Gastroesophageal sphincter (tissue), 4 donors: Measurements from ENCODE around the gene ASAP2. TPM values are rescaled to one million over a fixed set of nuclear protein-coding genes. Genes with fewer than 3 reads are reported as not detected.
A peak's percentile ranks its signal among the peaks of the same experiment; 100 is the strongest.

Source experiments
- ATAC-seq: fragments of 150-250 bp; one replicate; pipeline ENCODE4 v1.9.1; 2016; ENCODE audit warnings: mild to moderate bottlenecking, moderate library complexity
- H3K27ac ChIP-seq, 4 donors: fragments of 200-600 bp; sonication (generic) in 3 of 4; 1 replicate in 3 of 4; 2 replicates in 1 of 4; pipeline ENCODE4 v1.5.1; 2016 to 2019
- H3K27me3 ChIP-seq: fragments of 200-600 bp; sonication (generic); one replicate; pipeline ENCODE4 v1.5.1; 2019
- H3K36me3 ChIP-seq, 2 donors: fragments of 200-600 bp; sonication (generic); one replicate each; pipeline ENCODE4 v1.5.1; 2019; ENCODE audit warnings: control low read depth in 1 of 2
- H3K4me1 ChIP-seq, 3 donors: fragments of 200-600 bp; sonication (generic); 1 replicate in 2 of 3; 2 replicates in 1 of 3; pipeline ENCODE4 v1.5.1; 2016 to 2019; ENCODE audit warnings: control low read depth in 2 of 3
- H3K4me3 ChIP-seq, 2 donors: fragments of 200-600 bp; sonication (generic); one replicate each; pipeline ENCODE4 v1.5.1; 2019; ENCODE audit warnings: mild to moderate bottlenecking in 1 of 2, moderate library complexity in 1 of 2
- H3K9me3 ChIP-seq, 3 donors: fragments of 200-600 bp; sonication (generic); one replicate each; pipeline ENCODE4 v1.5.1; 2017 to 2019; ENCODE audit warnings: control low read depth in 2 of 3
- EP300 ChIP-seq: sonication (generic); formaldehyde crosslinking; IDR thresholded peaks from one replicate; pipeline ENCODE4 v1.6.1; 2017; ENCODE audit warnings: antibody characterized with exemption, mild to moderate bottlenecking
- POLR2A ChIP-seq, 2 donors: fragments of 450-650 bp; IDR thresholded peaks; one replicate each; pipeline ENCODE4 v1.6.1; 2017; ENCODE audit warnings: antibody characterized with exemption in 2 of 2, mild to moderate bottlenecking in 2 of 2, moderate library complexity in 1 of 2
- POLR2AphosphoS5 ChIP-seq: sonication (generic); formaldehyde crosslinking; IDR thresholded peaks from one replicate; pipeline ENCODE4 v1.6.1; 2017; ENCODE audit warnings: antibody characterized with exemption
- WGBS, 2 donors: methylation state at CpG; one replicate each; pipeline ENCODE4 v1.1.5; 2018; ENCODE audit warnings: low coverage in 1 of 2; 5-methylcytosine and 5-hydroxymethylcytosine counted together
- total RNA-seq, 4 donors: library from RNA; depleted of rRNA; stranded (reverse); fragments of >200 nt; gene quantifications; one replicate each; pipeline ENCODE4 v1.1.0, GENCODE V29; 2016
- TF ChIP-seq, protein P1 (sequence below), 4 experiments: fragments of 200-600 bp in 2 of 4; fragments of 450-650 bp in 2 of 4; sonication (generic) in 1 of 4; IDR thresholded peaks; one replicate each; pipeline ENCODE4 v1.5.1; 2017 to 2019; ENCODE audit warnings: antibody characterized with exemption in 4 of 4, mild to moderate bottlenecking in 2 of 4, moderate library complexity in 2 of 4

The ASAP2 gene
- total RNA-seq, 4 donors from 2014 or later: 18.3 to 31.4 (median 26.2) TPM

DNA sequence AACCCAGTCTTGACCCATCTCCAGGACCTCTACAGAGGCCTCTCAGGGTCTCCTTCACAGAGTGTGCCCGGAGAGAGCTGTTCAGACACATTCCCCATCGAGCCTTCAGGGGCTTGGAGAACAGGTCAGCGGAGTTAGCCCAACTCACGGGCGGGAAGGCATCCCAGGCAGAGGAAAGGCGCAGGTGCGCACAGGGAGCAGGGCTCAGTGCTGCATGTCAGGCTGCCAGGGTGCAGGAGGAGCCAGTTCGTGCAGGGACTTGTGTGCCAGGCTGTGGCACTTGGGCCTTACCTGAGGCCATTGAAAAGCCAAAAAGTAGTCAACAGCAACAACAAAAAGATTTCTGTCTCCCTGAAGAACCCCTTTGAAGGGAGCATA lies 112.7 kb downstream of the ASAP2 start:
- H3K4me3 ChIP-seq: no peak overlapping the region
- no peak for ATAC-seq
- peaks cover 0 to 19% of the 10 kb centered on the region in 2 donors for H3K36me3 ChIP-seq
- WGBS, 2 donors: 100% methylated on average over 1 of the region's 8 CpGs; no CpG with 5 or more reads in 1 of the 2 donors
- H3K27me3 ChIP-seq: no peaks in the 10 kb centered on the region
- no peak for TF ChIP-seq POLR2A (IDR thresholded peaks at IDR 0.05)
- TF ChIP-seq EP300: no peak
- TF ChIP-seq, protein P1, sequence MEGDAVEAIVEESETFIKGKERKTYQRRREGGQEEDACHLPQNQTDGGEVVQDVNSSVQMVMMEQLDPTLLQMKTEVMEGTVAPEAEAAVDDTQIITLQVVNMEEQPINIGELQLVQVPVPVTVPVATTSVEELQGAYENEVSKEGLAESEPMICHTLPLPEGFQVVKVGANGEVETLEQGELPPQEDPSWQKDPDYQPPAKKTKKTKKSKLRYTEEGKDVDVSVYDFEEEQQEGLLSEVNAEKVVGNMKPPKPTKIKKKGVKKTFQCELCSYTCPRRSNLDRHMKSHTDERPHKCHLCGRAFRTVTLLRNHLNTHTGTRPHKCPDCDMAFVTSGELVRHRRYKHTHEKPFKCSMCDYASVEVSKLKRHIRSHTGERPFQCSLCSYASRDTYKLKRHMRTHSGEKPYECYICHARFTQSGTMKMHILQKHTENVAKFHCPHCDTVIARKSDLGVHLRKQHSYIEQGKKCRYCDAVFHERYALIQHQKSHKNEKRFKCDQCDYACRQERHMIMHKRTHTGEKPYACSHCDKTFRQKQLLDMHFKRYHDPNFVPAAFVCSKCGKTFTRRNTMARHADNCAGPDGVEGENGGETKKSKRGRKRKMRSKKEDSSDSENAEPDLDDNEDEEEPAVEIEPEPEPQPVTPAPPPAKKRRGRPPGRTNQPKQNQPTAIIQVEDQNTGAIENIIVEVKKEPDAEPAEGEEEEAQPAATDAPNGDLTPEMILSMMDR (IDR thresholded peaks at IDR 0.05): no peak
- TF ChIP-seq POLR2AphosphoS5: no peak
- H3K9me3 ChIP-seq: no peaks in the 10 kb centered on the region
- peaks cover 0 to 44% (median 11%) of the 10 kb centered on the region in 3 donors for H3K4me1 ChIP-seq
- H3K27ac ChIP-seq: peak overlapping the region in 3 of 4 donors; percentile 44 to 71 (median 69)

DNA sequence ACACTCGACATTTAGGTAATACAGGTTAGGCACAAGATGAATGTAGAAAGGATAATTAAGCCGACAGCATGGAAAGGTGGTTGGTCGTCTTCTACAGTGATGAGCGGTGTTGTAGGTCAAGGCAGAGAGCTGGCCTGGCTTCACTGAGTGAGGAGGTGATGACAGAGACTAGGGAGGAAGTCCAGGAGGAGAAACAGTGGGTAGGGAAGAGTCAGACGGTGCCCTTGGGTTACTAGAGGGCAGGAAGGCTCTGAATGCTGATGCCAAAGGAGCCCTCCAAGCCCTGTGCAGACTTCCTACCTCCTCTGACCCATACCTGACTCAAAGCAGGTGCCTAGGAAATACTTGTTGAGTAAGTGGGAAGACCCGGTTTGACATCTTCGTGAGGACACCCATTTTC lies 116.0 kb downstream of the ASAP2 start:
- H3K27me3 ChIP-seq: no peaks in the 10 kb centered on the region
- TF ChIP-seq, protein P1 (IDR thresholded peaks at IDR 0.05): no peak
- TF ChIP-seq POLR2AphosphoS5 (no peak), POLR2A (IDR thresholded peaks at IDR 0.05) (no peak), EP300 (no peak)
- H3K4me1 ChIP-seq: peaks cover 0 to 38% (median 11%) of the 10 kb centered on the region in 3 donors
- no peak for ATAC-seq
- H3K36me3 ChIP-seq: peaks cover 0 to 22% of the 10 kb centered on the region in 2 donors
- WGBS, 2 donors: 87% methylated on average over 7 of the region's 7 CpGs; no CpG with 5 or more reads in 1 of the 2 donors
- no peak overlapping the region for H3K4me3 ChIP-seq
- H3K27ac ChIP-seq: no peak overlapping the region
- H3K9me3 ChIP-seq: no peaks in the 10 kb centered on the region

DNA sequence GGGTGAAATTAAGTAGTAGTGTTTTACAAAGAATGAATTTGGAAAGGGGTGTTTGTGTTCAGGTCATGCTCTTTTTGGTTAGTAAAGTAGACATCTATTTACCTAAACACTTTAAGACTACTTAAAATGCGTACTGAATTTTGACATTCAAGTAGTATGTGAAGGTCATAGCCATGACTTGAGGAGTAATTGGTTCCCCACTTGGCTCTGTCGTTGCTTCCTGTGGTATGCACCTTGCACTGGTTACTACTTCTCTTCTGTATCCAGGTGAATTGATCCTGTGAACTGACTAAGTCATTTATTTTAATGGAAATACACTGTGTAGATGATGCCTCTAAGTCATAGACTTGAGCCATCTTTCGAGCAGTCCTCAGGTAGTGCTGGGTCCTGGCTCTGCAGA lies 118.8 kb downstream of the ASAP2 start:
- no peak for ATAC-seq
- WGBS, 2 donors: 79 to 90% methylated on average over 2 to 3 of the region's 3 CpGs

DNA sequence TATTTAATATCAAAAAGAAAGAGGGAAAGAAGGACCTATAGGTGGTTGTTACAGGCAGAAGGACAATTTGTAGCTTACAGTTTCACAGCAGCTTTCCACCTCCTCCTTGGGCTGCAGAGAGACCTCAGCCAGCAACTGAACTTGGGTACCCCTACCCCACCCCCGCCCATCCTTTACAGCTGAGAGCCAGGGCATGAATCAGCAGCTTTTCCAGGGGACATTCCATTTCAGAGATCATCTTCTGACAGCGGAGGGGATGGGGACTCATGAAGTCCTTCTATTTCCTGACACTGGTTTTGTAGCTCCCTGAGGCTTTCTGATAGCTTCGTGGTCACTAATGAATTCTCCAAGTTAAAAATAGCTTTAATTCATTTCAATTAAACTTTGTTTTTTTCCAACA lies 120.4 kb downstream of the ASAP2 start:
- TF ChIP-seq, protein P1 (IDR thresholded peaks at IDR 0.05): no peak
- TF ChIP-seq POLR2A (IDR thresholded peaks at IDR 0.05) (no peak), EP300 (no peak), POLR2AphosphoS5 (no peak)
- H3K27me3 ChIP-seq: no peaks in the 10 kb centered on the region

More for the DNA sequence above, 118.8 kb downstream of the ASAP2 start:
- Histone ChIP-seq H3K9me3 (no peaks in the 10 kb centered on the region), H3K27ac (no peak overlapping the region), H3K27me3 (no peaks in the 10 kb centered on the region), H3K4me3 (no peak overlapping the region), H3K36me3 (peaks cover 0 to 36% of the 10 kb centered on the region in 2 donors), H3K4me1 (peaks cover 0 to 16% (median 0%) of the 10 kb centered on the region in 3 donors)
- TF ChIP-seq EP300: no peak

GRCh38 chr2:9327873-9328352 lies 121.3 kb downstream of the ASAP2 start:
- WGBS, 2 donors: 63 to 81% methylated on average over 4 to 5 of the region's 5 CpGs
- no peaks in the 10 kb centered on the region for H3K27me3 ChIP-seq
- H3K36me3 ChIP-seq: peaks cover 0 to 32% of the 10 kb centered on the region in 2 donors
- TF ChIP-seq, protein P1 (IDR thresholded peaks at IDR 0.05): no peak
- TF ChIP-seq POLR2AphosphoS5 (no peak), EP300 (no peak), POLR2A (IDR thresholded peaks at IDR 0.05) (no peak)
- H3K9me3 ChIP-seq: no peaks in the 10 kb centered on the region
- peaks cover 0 to 12% (median 0%) of the 10 kb centered on the region in 3 donors for H3K4me1 ChIP-seq
- no peak overlapping the region for H3K27ac ChIP-seq
- H3K4me3 ChIP-seq: no peak overlapping the region
- no peak for ATAC-seq

More for the DNA sequence above, 120.4 kb downstream of the ASAP2 start:
- Histone ChIP-seq H3K4me1 (peaks cover 0 to 12% (median 0%) of the 10 kb centered on the region in 3 donors), H3K27ac (no peak overlapping the region), H3K9me3 (no peaks in the 10 kb centered on the region), H3K36me3 (peaks cover 0 to 36% of the 10 kb centered on the region in 2 donors), H3K4me3 (no peak overlapping the region)
- ATAC-seq: no peak
- 66 to 73% methylated on average over 2 to 3 of the region's 3 CpGs for WGBS, 2 donors
